IPS-NIHi7 (cell line): ENCODE results near the gene TMEM212.
"Not testable (repeated sequence)": the region's sequence is repeated elsewhere in the genome, so short reads cannot be mapped to it uniquely, and the experiment has no call there.

Experiments
- DNase-seq: peaks from one replicate; pipeline ENCODE4 v3.0.0; 2012; ENCODE audit warnings: mixed read lengths; ENCODE audit errors: extremely low spot score

TMEM212 gene

DNA sequence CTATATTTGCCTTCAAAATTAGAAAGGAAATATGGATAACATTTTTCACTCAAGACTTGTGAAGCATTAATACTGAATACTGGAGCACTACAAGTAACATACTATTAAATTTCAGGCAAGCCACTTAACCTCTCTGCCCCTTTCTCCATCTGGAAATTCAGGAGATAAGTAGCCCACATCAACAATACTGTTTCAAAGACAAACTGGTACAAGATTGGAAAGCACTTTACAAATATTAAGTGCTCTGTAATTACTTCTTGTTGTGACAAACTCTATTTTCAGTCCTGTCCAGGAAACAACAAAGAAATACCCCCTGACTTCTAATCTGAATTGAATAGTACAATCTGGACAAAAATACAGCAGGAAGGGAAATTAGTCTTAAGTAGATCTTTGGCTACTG, 49.3 kb downstream of the TMEM212 start:
- DNase-seq = no peak

DNA sequence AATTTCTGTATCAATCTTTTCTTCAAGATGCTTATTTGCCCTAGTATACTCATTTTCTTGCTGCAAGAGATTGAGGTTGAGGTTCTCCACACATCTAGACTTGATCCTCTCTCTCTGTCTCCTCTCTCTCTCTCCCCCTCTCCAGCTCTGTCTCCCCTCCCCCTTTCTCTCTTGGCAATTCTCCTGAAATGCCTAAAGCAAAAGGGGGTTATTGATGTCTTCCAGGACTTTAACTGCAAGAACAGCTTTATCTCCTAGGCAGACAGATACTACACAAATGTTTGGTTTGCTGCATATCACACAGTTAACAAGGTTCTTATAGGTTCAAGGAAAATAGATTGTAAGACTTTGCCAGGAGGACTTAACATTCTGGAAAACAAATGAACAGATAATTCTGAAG, 52.1 kb downstream of the TMEM212 start:
- DNase-seq = no peak

DNA sequence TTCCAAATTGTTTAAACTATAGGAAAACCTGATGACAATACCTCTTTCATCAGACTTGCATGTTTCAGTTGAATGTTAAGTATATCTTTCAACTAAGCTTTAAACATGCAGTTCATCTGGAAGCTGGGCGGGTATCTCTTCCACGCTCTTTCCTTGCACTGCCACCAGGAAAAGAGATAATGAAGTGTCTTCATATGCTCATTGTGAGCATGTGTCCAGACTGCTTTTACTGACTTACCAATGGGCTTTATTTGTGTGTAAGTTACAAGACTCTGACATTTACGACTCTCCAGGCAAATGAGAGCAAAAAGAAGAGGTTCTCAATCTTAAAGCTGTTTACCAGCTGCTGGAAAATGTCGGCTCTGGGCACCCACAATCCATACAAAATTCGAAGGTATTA, 52.8 kb downstream of the TMEM212 start:
- no peak for DNase-seq

DNA sequence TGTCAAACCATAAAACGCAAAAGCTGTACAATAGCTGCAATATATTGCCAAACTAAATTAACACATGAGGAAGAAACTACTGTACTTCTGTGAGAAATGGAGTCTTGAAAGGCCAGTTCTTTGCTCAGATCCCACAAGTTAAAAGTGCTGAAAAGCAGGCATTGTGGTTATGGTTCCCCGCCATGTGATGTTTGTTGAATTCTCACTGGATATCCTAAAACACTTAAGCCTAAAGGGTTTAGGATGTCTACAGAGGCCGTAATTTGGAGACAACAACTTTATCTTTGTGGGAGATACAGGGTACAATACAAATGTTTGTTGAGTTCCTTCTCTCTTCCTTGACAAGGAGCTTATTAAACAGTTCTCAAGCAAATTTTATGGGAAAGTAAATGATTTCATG, 53.2 kb downstream of the TMEM212 start:
- DNase-seq = no peak

DNA sequence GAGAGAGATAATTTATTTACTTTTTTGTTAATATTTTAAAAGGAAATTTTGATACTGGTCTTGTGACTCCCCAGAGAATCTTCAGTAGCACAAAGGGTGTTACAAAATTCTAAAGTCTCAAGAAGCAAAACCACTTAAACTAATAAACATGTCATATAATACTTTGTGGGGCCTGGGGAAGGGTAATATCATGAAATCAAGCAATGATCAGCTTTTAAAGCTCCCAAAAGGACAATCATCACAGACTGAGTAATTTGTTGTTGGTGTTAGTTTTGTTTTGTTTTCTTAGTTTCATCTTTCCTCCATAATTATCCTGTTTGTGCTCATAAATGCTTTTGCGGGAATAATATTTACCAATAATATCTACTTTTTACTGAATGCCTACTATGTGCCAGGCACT, 55.0 kb downstream of the TMEM212 start:
- DNase-seq = no peak

DNA sequence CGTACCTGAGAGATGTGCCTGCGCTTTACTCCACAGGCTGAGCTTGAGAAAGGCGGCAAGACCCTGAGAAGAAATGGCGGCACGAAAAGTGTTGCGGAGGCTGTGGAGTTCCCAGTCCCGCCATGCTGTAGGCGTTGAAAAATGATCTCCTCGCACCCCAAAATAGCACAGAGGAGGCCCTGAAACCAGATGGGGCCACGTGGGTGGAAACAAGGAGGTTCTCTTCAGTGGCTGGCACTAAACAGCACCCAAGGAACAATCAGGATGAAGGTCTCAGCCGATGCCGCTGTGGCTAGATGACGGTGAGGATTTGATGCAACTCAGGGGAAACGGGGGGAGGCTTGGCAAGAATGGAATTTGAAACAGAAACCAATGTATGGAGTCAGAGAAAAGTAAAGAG, 57.3 kb downstream of the TMEM212 start:
- no peak for DNase-seq

DNA sequence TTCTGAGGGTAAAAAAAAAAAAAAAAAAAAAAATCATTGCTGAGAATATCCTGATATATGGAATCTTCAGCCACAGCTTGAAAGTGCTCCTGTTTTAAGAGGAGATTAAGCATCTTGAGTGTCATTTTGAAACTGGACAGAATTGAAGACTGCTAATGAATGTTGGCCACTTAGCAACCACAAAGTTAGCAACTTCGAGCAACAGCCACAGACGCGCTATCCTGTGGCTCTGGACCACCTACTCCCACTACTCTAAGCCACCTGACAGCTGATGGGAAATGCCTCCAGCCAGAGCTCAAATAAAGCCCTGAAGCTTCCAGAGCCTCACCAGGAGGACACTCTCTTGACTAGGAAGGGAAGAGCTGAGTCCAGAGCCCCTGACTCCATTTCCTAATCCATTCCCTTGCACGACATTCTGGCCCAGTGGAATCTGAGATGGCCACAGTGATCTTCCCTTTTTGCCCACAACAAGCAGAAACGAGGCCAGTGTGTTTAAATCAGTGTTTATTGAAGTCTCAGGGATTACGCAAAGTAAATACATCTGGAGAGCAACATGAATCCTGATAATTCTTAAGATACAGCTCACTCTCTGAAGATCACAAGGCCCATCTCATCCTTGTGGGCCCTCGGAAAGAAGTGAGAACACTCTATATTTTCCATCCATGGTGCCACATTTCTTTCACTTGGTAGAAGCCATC, 58.6 kb downstream of the TMEM212 start:
- DNase-seq = no peak

DNA sequence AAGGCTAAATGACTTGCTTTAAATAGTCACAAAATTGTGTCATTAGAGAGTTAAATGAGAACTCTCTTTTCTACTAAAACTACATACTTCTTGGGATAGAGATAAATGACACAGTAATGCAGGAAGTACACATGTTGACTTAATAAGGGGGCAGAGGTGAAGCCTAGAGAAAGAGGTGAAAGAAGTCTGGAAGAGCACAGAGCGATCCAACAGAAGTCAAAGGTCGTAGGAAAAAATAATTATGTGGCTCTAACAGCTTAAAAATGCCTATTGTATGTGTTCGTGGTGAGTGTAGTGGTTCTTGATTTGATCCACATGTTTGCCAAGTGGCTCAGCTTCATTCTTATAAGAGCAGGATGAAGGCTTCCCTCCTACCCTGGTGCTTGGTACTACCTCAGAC, 61.7 kb downstream of the TMEM212 start:
- DNase-seq = no peak

DNA sequence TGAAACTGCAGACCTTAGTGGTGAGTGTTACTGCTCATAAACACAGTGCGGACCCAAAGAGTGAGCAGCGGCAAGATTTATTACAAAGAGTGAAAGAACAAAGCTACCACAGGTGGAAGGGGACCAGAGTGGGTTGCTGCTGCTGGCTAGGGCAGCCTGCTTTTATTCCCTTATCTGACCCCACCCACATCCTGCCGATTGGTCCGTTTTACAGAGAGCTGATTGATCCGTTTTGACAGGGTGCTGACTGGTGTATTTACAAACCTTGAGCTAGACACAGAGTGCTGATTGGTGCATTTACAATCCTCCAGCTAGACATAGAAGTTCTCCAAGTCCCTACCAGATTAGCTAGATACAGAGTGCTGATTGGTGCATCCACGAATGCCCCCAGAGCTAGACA, 63.4 kb downstream of the TMEM212 start:
- not testable (repeated sequence) for DNase-seq

DNA sequence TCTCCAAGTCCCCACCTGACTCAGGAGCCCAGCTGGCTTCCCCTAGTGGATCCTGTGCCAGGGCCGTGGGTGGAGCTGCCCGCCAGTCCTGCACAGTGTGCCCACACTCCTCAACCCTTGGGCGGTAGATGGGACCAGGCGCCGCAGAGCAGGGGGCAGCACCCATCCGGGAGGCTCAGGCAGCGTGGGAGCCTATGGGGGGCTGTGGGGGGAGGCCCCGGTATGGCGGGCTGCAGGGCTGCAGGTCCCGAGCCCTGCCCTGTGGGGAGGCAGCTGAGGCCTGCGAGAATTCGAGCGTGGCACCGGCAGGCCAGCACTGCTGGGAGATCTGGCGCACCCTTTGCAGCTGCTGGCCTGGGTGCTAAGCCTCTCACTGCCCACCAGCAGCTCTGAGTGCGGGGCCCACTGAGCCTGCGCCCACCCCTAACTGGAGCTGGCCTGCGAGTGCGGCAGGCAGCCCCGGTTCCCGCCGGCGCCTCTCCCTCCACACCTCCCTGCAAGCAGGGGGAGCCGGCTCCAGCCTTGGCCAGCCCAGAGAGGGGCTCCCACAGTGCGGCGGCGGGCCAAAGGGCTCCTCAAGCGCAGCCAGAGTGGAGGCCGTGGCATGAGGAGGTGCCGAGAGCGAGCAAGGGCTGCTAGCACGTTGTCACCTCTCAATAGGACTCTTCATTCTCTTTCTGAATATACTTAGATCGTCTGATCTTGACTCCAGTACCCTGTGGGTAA, 64.0 kb downstream of the TMEM212 start:
- DNase-seq = no peak

DNA sequence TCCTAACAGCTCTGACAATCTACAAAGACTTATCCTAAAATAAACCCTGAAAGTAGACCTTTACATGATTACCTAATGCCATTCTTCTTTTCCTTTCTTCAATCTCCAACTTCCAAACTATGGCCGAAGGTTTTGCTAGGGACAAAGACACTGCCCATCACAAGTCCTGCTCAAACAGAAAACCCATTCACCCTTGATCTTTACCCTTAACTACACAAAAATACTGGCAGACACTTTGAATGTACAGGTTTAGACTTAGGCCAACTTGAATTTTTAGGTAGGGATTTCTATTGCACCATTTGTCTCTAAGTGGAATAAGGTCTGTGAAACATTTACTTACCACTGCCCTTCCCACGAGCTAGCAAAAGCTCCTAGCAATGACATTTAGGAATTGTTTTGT, 64.6 kb downstream of the TMEM212 start:
- no peak for DNase-seq

DNA sequence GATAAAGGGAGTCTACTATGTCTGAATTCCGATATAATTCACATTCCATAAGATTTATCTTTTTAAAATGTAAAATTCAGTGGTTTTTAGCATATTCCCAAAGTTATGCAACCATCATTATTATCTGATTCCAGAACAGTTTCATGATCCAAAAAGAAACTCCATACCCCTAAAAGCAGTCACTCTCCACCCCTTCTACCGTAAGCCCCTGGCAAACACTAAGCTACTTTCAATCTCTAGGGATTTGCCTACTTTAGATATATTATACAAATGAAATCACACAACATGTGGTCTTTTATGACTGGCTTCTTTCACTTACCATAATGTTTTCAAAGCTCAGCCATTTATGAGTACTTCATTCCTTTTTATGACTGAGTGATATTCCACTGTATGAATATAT, 65.6 kb downstream of the TMEM212 start:
- no peak for DNase-seq
